GM18499 (cell line): Measurements from ENCODE around the gene KRTAP5-4.
"Not testable (repeated sequence)": the region's sequence is repeated elsewhere in the genome, so short reads cannot be mapped to it uniquely, and the experiment has no call there.

Experiments used
- ATAC-seq: cut with Tn5 transposase; IDR thresholded peaks from one replicate; pipeline ENCODE4 v1.9.1; 2021; ENCODE audit warnings: moderate number of reproducible peaks; ENCODE audit not compliant: insufficient read depth, unreplicated experiment

The KRTAP5-4 gene

DNA sequence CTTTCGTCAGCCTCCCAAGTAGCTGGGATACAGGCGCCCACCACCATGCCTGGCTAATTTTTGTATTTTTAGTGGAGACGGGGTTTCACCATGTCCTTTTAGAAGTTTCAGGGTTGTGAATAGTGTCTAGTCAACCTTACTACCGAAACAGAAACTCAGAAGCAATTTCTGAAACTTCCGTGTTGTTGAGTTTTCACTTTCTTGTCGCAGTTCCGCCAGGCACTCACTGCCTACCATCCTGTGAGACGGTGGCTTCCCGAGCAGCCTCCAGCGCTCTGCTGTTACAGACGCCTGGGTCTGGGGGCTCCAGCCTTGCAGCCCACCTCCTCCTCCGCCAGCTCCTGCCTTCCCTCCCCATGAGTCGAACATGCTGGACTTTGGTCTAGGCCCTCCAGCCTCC is 16.0 kb downstream of the KRTAP5-4 start:
- peak; percentile 79 for ATAC-seq

DNA sequence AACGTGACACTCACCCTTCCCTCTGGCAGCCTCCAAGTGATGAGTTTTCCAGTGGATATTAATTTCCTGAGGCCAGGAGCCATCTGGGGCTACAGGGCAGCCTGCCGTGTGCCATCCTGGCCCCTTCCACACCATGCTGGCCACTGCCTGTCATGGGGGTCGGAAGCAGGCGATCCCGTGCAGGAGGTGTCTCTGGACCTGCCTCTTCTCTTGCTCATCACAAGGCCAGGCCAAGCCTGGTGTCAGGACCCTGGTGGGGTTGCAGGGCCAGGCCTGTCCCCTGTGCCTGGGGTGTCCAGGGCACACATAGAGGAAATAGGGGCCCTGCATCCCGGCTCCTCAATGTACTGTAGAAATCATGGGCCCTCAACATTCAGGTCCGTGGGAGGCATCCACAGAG is 17.2 kb downstream of the KRTAP5-4 start:
- no peak for ATAC-seq

DNA sequence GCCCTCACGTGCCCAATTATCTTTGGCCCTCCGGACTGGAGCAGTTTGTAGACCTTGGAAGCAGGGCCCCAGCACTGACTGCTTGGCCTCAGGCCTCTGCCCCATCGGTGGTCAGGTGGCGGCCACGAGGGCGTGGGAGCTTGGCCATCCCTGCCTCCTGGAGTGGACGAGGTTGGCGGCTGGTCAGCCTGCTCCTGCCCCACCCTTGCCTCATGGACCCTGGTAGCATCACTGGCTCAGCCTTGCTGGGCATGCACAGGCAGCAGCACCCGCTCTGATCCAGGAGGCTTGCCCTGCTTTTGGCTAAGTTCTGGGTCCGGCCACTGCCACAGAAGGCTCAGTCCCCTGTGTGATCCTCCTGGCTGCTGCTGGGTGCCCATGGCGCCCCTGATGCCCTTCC is 17.8 kb downstream of the KRTAP5-4 start:
- ATAC-seq, result no peak

DNA sequence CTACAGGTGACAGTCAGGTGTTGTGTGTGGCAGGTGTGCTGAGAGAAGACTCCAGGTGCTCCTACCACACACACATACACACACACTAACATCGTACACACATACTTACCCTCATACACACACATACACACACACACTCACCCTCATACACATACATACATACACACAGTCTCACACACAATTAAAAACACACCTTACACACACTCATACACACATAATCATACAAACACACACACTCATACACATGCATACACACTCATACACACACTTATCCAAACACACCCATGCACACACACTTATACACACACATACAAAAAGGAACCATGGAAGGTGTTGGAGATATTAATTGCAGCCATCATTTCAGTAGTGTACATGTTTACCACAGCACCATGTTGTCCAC is 18.3 kb downstream of the KRTAP5-4 start:
- ATAC-seq, result no peak

DNA sequence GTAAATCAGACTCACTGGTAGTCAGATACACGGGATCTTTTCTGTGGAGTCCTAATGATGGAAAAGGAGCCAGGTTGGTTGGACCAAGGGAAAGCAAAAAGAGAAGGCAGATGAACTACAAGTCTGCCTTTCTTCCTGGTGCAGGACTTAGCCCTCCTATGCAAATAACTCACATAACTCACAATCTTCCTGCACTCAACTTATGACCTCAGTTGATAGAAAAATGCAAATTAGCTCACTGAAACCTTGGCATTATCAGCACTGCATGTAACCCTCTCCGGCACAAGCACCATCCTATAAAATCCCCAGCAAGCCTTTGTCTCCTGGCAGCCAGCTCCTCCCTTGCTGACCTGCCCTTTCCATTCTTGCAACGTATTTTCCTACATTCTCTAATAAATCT is 20.3 kb downstream of the KRTAP5-4 start:
- not testable (repeated sequence) for ATAC-seq

DNA sequence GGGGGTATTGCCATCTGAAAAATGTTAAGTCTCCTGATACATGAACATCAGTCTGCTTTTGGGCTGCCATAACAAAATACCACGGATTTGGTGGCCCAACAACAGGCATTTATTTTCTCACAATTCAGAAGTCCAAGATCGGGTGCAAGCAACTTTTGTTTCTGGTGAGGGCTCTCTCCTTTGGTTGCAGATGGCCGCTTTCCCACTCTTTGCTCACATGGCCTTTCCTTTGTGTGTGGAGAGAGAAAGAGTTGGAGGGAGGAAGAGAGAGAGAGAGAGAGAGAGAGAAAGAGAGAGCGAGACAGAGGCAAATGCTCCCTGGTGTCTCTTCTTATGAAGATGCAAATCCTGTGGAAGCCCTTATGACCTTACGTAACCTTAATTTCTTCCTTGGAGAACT is 21.3 kb downstream of the KRTAP5-4 start:
- no peak for ATAC-seq

DNA sequence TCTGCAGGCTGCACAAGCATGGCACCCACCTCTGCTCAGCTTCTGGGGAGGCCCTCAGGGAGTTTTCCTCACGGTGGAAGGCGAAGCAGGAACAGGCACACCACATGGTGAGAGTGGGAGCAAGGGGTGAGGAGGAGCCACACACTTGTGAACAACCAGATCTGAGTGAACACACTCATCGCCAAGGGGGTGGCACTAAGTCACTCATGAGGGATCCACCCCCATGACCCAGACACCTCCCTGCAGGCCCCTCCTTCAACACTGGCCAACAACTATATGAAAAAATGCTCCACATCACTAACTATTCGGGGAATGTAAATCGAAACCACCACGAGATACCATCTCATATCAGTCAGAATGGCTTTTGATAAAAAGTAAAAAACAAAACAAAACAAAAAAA is 23.1 kb downstream of the KRTAP5-4 start:
- ATAC-seq, result no peak

DNA sequence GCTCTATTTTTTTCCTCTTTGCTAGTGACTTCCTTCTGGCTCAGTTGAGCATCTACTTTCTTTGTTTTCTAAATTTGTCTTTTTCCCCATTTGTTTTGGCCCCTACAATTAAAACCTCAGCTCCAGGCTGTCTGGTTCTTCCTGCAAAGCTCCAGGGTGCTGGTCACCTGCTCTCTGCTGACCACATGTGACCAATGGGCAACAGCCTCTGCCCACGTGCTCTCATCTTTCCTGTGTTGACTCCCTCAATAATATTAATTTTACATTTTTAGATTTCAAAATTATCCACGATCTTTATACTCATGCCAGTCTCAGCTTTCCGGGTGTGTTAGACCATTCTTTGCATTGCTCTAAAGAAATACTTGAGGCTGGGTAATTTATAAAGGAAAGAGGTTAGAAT is 23.5 kb downstream of the KRTAP5-4 start:
- not testable (repeated sequence) for ATAC-seq

DNA sequence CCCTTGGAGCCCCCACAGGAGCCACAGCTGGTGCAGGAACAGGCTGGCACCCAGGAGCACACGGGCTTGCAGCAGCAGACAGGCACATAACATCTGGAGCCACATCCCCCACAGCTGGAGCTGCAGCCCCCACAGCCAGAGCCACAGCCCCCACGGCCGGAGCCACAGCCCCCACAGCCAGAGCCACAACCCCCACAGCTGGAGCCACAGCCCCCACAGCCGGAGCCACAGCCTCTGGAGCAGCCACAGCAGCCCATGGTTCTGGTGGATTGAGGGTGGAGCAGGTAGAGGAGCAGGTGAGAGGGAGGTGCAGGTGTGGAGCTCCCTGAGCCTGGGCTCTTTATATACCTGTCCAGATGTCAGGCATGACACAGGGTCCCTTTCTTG is 24.0 kb downstream of the KRTAP5-4 start, which contains the start of gene KRTAP5-2:
Gene KRTAP5-2, minus strand, starts transcription at position 301 of the 387 bp plus-strand sequence. Its CDS starts 44 bp downstream, at position 257.
- no peak for ATAC-seq

DNA sequence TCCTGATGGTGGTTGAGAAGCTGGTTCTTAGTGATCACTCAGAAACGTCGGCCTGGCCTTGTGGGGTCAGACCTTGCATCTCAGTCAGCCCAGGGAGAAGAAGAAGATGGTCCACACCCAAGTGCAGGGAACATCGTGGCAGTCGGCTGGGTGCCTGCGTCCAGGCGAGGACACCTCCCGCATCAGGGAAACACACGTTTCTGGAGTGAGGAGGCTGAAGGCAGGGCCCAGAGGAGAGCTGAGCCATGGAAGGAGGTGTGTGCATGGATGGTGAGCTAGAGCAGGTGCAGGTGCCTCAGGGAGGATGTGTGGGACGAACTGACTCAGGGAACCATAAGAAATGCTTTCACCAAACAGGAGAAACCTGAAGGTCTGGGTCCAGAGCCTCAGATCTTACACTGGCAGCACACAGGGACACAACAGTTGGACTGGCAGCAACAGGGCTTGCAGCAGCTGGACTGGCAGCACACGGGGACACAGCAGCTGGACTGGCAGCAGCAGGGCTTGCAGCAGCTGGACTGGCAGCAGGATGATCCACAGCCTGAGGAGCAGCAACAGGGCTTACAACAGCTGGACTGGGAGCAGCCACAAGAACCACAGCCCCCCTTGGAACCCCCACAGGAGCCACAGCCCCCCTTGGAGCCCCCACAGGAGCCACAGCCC is 24.5 kb downstream of the KRTAP5-4 start:
- ATAC-seq, result no peak

DNA sequence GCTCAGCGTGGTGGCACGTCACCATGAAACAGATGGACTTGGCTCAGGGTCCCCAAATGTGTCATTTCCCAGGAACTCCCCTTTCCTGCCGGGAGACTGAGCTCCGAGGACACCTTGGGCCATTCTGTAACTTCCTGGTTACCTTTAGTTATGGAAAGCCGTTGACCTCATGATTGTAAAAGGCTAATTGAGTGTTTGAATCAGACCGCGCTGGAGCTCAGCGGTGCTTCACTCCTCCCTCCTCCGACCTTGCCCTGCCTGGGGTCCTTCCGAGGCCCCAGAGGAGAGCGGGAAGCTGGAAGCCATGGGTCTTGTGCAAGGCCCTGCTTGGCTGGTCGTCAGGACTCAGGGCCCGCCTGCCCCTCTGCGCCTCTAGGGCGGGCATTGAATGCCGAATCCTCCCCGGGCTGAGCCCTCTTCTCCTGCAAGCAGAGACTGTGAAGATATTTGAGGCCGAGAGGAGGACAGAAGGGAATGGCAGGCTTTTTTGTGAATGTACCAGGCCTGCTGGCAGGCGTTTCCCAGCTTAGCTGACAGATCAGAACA is 25.3 kb downstream of the KRTAP5-4 start:
- not testable (repeated sequence) for ATAC-seq

DNA sequence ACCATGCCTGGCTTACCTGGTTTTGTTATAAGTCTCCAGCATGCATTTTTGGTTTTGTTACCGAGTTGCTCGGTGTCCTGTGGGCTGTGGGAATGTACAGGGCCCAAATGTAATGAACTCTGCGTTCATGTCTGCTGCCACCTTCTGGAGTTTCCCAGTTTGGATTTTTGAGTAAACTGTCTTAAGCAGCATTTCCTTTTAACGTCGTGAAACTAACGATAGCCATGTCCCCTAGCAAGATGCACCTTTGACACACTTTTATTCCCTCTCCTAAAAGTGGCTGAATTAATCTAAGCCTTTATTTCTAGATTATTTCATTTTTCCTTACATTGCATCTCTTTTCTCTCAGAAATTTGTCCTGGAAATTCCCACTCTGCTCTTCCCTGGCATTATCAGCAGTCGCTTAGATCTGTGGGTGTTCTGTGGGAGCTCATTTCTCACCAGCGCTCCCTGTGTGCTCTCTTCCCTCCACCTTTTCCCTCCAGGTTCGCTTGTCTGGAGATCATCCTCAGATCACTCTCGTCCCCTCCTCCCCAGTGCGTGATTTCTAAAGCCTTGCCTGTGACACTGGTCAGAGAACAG is 25.9 kb downstream of the KRTAP5-4 start:
- not testable (repeated sequence) for ATAC-seq

DNA sequence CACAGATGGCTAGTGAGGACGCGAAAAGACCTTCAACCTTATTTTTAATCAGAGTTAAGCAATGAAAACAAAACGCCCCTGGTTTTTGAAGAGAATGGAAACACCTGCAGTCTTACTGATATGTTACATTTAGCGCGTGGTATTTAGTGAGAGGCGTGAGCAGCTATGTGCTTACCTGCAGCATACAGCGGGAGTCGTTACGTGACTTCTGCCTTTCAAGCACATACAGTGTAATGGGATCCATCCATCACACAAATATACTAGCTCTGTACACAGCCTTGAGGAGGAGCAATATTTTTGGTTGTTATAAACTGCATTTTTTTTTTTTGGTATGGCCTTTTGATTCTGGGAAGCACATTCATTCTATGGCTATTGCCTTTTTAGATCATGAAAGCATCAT is 29.3 kb downstream of the KRTAP5-4 start:
- ATAC-seq, result no peak

DNA sequence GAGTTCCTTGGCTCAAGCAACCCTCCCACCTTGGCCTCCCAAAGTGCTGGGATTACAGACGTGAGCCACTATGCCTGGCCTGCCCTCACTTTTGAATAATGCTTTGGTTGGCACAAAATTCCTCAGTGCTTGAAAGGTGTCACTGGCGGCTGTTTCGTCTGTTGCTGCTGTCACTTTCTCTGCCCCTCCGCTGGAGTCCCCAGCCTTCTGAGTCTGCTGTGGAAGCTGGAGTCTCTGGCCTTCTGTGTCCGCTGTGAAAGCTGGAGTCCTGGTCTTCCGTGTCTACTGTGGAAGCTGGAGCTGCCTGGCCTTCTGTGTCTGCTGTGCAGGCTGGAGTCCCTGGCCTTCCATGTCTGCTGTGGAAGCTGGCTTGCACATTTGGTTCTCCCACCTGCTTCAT is 31.9 kb downstream of the KRTAP5-4 start:
- ATAC-seq, result no peak

DNA sequence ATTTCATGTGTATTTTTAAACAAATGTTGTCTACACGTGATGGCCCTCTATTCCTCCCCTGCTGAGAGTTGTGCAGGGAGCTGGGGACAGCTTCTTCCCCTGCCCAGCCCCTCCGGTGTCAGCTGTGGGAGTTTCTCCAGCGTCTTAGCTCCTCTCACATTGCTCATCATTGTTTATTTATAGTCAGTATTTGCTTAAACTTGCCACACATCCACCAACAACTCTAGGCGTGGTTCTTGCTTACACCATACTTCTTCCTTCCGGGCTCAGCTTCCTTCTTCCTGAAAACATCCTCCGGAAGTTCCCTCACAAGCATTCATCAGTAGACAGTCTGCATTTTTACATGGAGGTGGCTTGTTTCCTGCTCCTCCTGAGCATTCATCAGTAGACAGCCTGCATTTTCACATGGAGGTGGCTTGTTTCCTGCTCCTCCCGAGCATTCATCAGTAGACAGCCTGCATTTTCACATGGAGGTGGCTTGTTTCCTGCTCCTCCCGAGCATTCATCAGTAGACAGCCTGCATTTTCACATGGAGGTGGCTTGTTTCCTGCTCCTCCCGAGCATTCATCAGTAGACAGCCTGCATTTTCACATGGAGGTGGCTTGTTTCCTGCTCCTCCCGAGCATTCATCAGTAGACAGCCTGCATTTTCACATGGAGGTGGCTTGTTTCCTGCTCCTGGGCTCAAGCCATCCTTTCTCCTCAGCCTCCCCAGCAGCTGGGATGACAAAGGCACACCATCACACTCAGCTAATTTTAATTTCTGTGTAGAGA is 32.6 kb downstream of the KRTAP5-4 start:
- not testable (repeated sequence) for ATAC-seq

DNA sequence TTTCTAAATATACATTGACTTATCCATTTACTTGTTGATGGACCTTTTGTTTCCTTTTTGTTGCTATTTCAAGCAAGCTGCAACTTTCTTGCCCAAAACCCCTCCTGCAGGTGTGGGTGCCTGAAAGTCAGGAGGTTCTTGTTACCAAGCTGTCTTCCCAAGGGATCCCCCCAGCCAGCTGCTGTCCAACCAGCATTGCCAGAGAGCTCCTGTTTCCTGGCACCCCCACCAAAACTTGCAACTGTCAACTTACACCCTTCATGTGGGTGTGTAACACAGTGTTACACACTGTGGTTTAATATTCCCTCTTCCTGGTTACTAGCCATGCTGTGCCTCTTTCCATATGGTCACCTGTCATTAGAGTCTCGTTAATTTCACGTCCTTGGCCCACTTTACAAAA is 35.2 kb downstream of the KRTAP5-4 start:
- no peak for ATAC-seq

DNA sequence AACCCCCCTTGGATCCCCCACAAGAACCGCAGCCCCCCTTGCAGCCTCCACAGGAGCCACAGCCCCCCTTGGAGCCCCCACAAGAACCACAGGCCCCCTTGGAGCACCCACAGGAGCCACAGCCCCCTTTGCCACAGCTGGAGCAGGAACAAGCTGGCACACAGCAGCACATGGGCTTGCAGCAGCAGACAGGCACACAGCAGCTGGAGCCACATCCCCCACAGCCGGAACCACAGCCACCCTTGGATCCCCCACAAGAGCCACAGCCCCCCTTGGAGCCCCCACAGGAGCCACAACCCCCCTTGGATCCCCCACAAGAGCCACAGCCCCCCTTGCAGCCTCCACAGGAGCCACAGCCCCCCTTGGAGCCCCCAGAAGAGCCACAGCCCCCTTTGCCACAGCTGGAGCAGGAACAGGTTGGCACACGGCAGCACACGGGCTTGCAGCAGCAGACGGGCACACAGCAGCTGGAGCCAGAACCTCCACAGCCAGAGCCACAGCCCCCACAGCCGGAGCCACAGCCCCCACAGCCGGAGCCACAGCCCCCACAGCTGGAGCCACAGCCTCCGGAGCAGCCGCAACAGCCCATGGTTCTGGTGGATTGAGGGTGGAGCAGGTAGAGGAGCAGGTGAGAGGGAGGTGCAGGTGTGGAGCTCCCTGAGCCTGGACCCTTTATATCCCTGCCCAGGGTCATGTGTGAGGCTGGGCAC is 37.1 kb downstream of the KRTAP5-4 start, which contains the start of gene KRTAP5-1:
Gene KRTAP5-1, minus strand, starts transcription at position 623 of the 710 bp plus-strand sequence. Its CDS starts 34 bp downstream, at position 589.
- ATAC-seq, result not testable (repeated sequence)

DNA sequence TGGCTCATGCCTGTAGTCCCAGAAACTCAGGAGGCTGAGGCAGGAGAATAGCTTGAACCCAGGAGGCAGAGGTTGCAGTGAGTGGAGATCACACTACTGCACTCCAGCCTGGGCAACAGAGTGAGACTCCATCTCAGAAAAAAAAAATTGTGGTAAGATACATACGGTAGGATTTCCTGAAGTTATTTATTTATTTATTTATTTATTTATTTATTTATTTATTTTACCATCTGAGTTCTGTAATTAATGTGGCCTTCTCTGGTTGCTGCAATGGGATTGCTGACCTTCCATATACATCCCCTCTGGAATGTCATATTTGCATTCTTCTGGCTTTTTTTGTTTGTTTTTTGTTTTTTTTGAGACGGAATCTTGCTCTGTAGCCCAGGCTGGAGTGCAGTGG is 39.0 kb downstream of the KRTAP5-4 start:
- not testable (repeated sequence) for ATAC-seq

DNA sequence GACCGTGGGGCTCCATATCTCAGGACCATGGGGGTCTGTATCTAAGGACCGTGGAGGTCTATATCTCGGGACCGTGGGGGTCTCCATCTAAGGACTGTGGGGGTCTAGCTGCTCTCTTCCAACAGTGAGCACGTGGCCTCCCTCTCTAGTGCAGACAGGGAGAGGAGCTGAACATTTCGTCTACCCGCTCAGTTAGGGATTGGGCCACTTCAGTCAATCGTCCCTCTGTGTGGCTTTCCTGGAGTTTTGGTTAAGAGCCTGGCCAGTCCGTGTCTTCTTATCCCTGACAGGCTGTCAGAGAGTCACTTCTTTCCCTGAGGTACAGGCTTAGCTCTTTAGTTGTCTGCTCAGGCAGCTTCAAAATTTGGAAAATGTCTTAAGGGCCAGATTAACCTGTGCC is 40.0 kb downstream of the KRTAP5-4 start:
- no peak for ATAC-seq

DNA sequence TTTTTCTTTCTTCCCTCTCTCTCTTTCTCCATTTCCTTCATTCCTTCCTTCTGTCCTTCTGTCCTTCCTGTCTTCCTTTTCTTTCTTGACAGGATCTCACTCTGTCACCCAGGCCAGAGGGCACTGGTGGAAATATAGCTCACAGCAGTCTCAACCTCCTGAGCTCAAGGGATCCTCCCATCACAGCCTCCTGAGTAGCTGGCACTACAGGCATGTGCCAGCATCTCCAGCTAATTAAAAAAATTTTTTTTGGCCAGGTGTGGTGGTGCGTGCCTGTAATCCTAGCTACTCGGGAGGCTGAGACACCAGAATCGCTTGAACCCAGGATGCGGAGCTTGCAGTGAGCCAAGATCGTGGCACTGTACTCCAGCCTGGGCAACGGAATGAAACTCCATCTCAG is 45.1 kb downstream of the KRTAP5-4 start:
- ATAC-seq, result no peak
